Glomerular endothelial cell (primary cell): ENCODE results near the gene FOLR1. TPM values are rescaled to one million over a fixed set of nuclear protein-coding genes. Genes with fewer than 3 reads are reported as not detected.
"Not testable (repeated sequence)": the region's sequence is repeated elsewhere in the genome, so short reads cannot be mapped to it uniquely, and the experiment has no call there.

ENCODE experiments used
- DNase-seq: peaks from one replicate; pipeline ENCODE4 v3.0.0-alpha.2; 2011; ENCODE audit warnings: low read depth, low spot score; ENCODE audit errors: extremely low read depth
- total RNA-seq: library from RNA; depleted of rRNA; stranded (reverse); fragments of >200 nt; gene quantifications from 2 replicates; pipeline ENCODE4 v1.2.3, GENCODE V29; 2015

The FOLR1 gene
- total RNA-seq, 1 donor from 2014 or later, result not detected

DNA sequence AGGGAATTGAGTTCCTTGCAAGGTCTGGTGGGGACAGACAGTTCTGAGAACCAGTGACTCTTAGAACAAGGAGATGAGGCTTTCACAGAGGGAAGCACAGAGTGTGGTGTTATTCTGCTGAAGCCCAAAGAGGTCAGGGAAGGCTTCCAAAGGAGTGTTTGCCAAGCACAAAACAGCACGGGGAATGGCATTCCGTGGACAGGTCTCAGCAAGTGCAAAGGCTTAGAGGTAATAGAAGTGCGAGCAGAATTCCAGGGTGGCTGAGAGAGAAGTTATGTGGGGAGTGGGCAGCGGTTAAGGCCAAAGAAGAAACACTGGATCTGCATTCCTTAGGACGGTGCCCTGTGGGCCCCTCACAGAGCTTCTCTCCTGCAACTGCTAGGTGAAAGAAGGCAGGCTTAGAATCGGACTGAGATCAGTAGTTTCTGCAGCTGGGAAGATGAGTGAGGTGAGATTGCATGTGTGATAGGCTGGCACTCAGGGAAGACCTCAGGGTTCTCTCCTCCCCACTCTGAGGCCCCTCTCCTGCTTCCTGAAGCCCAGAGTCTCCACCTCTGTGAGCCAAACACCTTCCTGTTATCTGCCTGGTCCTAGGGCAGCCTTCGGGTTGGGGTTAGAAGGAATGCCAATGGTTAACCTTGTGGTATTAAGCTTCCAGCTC, 10.9 kb upstream of the FOLR1 start:
- DNase-seq, result not testable (repeated sequence)

DNA sequence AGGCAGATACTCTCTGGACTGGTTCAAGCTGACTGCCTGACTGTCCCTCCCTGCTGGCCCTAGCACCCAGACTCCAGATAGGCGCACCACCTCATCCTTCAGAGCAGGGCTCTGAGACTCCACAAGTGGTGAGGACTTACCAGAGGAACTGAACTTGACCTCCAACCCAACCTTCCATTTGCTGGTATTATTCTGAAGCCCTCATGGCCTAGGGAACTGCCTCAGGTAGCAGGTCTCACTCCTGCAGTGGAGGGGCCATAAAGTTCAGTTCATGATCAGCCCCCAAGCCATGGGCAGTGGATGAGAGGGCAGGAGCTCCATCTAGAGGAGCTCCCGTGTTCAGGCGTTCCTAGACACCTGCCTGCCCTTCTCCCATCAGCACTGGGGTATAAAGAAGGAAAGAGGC, 10.4 kb upstream of the FOLR1 start:
- not testable (repeated sequence) for DNase-seq

DNA sequence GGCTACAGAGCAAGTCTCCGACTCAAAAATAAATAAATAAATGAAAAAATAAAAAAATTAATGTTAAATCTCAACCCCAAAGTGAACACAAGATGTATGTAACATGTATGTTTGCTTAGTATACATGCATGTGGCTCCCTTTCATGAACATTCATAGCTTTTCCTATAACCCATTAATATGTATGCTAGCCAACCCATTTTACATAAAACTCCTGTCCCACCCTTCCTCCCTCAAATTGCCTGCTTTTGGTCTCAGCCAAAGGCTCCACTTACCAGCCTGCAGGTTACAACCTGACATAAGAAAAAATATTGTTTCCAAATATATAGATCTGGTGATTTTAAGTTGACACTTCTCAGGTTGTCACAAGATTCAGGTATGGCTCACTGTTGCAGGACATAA, 3.7 kb upstream of the FOLR1 start:
- no peak for DNase-seq

DNA sequence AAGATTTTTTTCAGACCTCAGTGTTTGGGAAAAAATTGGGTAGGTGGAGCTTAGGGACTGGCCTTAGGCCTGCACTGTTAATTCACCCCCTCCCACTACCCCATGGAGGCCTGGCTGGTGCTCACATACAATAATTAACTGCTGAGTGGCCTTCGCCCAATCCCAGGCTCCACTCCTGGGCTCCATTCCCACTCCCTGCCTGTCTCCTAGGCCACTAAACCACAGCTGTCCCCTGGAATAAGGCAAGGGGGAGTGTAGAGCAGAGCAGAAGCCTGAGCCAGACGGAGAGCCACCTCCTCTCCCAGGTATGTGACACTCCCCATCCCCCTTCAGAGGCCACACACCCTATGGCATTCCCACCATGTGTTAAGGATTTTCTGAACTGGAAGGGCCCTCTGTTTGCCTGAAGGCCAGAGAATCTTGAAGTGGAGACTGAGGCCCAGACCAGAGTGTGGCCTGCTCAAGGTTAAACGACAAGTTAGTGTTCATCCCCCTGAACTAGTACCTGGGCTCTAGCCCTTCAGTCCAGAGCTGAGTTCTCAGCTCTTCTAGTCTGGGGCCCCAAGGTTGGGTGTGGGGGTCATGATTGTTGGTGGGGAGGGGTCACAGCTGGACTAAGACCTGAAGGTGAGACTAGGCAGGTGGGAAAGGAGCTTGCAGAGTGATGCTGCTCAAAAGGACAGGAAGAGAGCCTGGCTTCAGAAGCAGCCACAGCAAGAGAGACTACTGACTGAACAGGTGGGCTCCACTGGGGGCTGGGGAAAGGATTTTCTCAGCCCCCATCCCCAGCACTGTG, 2.3 kb upstream of the FOLR1 start:
- DNase-seq, result no peak

DNA sequence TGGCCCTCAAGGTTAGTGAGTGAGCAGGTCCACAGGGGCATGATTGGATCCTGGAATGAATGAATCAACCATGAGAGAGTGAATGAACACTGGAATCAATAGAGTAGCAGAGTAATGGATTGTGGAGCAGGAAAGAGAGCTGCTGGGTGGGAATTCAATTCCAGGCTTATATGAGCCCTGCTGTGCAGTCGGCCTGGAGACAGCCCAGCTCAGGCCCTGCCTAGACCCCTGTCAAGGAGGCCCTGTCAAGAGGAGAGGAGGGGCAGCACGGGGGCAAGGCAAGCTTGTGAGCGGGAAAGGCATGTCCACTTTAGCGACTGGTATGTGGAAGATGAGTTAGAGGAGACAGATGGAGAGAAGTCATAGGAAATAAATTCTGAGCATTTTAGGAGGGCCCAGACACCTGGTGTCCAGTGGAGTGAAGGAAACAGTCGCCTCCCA, 1.3 kb upstream of the FOLR1 start:
- no peak for DNase-seq

DNA sequence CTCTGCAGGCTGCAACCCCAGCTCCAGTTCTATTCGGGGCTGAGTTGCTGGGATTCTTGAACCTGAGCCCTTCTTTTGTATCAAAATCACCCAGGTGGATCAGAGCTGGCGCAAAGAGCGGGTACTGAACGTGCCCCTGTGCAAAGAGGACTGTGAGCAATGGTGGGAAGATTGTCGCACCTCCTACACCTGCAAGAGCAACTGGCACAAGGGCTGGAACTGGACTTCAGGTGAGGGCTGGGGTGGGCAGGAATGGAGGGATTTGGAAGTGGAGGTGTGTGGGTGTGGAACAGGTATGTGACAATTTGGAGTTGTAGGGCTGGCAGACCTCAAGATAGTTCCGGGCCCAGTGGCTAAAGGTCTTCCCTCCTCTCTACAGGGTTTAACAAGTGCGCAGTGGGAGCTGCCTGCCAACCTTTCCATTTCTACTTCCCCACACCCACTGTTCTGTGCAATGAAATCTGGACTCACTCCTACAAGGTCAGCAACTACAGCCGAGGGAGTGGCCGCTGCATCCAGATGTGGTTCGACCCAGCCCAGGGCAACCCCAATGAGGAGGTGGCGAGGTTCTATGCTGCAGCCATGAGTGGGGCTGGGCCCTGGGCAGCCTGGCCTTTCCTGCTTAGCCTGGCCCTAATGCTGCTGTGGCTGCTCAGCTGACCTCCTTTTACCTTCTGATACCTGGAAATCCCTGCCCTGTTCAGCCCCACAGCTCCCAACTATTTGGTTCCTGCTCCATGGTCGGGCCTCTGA, 3.8 kb downstream of the FOLR1 start:
- no peak for DNase-seq

DNA sequence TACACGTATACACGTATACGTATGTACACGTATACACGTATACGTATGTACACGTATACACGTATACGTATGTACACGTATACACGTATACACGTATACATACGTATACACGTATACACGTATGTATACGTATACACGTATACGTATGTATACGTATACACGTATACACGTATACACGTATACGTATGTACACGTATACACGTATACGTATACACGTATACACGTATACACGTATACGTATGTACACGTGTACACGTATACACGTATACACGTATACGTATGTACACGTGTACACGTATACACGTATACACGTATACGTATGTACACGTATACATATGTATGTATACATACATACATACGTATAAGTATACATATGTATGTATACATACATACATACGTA, 9.5 kb downstream of the FOLR1 start:
- DNase-seq, result not testable (repeated sequence)

DNA sequence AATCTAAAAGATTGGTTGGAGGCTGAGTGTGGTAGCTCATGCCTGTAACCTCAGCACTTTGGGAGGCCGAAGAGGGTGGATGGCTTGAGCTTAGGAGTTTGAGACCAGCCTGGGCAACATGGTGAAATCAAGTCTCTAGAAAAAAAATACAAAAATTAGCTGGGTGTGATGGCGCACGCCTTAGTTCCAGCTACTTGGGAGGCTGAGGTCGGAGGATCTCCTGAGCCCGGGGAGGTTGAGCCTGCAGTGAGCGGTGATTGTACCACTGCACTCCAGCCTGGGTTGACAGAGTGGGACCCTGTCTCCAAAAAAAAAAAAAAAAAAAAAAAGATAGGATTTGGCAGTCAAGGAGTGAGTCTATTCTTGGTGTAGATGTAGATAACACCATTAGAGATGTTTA, 10.6 kb downstream of the FOLR1 start:
- DNase-seq, result no peak

DNA sequence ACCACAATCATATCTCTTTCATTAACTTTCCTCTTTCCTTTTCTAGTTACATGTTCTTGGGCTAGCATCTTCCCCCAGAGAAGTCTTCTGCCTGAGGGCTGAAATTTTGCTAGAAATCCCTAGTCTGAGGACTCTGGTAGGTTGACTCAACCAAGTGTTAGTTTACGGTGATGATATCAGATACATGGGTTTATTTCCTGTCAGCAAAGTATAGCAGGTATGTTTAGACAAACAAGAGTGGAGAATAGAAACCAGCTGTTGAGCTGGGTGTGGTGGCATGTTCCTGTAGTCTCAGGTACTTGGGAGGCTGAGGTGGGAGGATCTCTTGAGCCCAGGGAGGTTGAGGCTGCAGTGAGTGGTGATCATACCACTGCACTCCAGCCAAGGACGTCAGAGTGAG, 11.2 kb downstream of the FOLR1 start:
- DNase-seq, result no peak

DNA sequence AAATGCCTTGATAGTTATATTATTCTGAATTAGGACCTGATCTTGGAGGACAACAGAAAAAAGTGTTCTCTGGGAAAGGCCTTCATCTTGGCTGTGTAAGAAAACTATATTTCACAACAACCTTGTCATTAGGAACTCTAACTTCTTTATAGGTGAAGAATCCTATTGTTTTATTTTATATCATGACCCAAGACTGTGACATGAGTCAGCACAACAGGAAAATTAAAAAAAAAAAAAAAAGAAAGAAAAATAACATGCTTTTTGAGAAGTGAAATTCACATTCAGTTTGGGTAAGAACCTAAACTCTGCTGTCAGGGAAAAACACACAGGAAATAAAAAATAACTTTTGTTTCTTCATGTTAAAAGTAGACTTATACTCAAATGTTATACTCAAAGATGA, 12.9 kb downstream of the FOLR1 start:
- no peak for DNase-seq

DNA sequence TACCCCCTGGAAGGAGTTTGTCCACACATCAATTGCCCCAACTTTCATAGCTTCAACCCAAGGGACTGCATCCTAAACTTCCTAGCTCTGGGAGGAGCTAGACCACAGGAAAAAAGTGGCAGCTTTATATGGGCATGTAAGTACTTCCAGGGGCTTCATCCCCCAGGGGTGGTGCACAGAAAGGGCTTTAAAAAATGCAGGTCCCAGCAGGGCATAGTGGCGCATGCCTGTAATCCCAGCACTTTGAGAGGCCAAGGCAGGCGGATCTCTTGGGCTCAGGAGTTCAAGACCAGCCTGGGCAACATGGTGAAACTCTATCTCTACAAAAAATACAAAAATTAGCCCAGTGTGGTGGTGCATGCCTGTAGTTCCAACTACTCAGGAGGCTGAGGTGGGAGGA, 14.9 kb downstream of the FOLR1 start:
- not testable (repeated sequence) for DNase-seq

DNA sequence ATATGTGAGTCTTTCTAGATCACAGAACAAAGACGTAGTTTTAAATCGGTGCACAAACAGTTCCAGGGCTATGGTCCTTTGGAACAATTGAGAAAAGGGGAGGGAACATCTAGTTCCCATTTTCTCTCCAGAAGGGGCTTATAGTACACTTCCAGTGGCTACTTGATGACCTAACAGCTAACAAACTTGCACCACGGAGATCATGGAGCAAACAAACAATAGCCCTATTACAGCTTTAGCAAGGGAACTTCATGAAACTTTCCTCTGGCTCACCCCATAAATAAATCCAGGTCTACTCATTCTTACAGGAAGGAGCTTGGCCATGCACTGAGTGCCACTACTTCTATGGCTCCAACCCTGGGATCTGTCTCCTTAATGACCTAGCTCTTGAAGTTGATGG, 16.3 kb downstream of the FOLR1 start:
- no peak for DNase-seq

DNA sequence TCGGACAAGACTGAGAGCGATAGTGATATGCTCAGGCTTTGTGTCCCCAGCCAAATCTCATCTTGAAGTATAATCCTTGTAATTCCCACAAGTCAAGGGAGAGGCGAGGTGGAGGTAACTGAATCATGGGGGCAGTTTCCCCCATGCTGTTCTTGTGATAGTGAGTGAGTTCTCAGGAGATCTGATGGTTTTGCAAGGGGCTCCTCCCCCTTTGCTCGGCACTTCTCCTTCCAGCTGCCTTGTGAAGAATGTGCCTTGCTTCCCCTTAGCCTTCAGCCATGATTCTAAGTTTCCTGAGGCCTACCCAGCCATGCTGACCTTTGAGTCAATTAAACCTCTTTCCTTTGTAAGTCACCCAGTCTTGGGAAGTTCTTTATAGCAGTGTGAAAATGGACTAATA, 17.2 kb downstream of the FOLR1 start:
- no peak for DNase-seq

DNA sequence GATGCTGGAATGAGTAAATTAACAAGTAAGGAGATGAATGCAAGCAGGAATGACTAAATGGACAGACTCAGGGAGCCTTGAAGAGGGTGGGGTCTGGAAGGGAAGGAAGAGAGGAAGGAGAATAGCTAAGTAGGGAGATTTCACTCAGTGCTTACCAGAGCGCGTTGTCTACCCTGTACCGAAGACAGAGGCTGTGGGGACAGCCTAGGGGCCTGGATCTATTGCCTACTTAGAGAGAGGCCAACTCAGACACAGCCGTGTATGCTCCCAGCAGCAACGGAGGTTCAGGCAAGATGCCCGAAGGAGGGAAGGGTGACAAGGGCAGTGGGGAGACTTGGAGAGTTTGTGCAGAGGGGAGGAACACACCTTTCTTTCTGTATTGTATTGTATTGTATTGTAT, 24.7 kb downstream of the FOLR1 start, which contains the start of gene FOLR2:
Gene FOLR2 (plus strand): TSS at position 157 of the 400 bp plus-strand sequence. CDS start 1,791 bp downstream, outside the sequence.
- DNase-seq, result no peak

DNA sequence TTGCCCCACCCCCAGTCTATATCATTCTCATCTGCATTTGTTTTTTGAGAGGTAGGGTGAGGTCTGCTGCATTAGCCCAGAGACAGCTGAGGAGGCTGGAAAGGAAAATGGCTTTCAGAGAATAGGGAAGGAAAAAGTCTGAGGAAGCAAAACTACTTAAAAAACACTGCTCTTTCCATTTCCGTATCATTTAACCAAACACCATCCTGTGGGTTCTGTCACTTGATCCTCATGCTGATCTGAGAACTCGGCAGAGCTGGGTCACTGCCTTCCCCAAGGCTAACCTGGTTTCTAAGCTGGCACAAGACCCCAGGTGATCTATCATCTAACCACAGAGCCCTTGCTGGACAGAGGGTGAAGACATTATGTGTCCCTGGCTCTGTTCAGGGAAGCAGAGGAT, 25.9 kb downstream of the FOLR1 start:
- DNase-seq, result no peak

DNA sequence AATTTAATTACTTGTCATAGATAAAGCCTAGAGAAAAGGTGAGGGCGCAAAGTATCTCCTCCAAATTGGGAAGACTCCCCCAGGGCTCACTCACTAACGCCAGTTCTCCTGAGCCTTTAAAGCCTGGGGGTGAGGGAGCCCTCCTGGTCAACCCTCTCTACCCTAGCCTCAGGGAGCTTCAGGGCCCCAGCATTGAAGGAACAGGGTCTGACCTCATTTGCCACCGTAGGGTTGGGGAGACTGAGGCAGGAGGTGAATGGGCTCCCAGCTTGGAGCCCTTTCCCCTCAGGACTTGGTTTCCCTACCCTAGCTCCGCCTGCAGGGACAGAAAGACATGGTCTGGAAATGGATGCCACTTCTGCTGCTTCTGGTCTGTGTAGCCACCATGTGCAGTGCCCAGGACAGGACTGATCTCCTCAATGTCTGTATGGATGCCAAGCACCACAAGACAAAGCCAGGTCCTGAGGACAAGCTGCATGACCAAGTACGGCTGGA, 26.4 kb downstream of the FOLR1 start:
- no peak for DNase-seq

DNA sequence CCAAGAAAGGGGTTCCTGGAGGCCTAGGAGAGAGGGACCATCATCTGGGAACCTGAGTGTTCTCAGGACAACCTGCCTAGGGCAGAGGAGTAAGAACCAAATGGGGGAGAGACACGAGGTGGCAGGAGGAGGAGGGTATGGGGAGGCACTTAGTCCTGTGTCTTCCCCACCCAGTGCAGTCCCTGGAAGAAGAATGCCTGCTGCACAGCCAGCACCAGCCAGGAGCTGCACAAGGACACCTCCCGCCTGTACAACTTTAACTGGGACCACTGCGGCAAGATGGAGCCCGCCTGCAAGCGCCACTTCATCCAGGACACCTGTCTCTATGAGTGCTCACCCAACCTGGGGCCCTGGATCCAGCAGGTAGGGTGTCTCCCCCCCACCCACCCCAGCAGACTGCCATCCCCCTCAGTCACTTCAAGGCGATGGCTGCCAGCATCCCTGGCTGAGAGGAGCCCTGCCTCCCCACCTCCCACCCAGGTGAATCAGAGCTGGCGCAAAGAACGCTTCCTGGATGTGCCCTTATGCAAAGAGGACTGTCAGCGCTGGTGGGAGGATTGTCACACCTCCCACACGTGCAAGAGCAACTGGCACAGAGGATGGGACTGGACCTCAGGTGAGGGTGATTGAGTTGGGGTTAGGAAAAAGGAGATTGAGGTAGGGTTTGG, 28.9 kb downstream of the FOLR1 start:
- no peak for DNase-seq

DNA sequence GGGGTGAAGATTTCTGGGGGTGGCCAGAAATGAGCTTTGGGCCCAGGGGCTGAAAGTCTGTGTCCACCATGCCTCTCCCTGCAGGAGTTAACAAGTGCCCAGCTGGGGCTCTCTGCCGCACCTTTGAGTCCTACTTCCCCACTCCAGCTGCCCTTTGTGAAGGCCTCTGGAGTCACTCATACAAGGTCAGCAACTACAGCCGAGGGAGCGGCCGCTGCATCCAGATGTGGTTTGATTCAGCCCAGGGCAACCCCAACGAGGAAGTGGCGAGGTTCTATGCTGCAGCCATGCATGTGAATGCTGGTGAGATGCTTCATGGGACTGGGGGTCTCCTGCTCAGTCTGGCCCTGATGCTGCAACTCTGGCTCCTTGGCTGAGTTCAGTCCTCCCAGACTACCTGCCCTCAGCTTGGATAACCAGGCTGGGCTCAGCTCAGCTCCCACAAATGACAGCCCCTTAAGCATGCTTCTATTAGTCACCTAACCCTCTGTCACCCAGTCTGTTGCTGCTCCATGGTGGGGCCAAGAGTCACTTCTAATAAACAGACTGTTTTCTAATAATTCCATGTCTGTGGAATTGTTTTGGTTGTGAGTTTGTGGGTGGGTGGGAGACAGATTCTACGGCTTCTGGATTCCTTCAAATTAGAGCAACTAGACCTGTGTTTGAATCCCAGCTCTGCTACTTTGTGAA, 29.6 kb downstream of the FOLR1 start:
- DNase-seq, result no peak

DNA sequence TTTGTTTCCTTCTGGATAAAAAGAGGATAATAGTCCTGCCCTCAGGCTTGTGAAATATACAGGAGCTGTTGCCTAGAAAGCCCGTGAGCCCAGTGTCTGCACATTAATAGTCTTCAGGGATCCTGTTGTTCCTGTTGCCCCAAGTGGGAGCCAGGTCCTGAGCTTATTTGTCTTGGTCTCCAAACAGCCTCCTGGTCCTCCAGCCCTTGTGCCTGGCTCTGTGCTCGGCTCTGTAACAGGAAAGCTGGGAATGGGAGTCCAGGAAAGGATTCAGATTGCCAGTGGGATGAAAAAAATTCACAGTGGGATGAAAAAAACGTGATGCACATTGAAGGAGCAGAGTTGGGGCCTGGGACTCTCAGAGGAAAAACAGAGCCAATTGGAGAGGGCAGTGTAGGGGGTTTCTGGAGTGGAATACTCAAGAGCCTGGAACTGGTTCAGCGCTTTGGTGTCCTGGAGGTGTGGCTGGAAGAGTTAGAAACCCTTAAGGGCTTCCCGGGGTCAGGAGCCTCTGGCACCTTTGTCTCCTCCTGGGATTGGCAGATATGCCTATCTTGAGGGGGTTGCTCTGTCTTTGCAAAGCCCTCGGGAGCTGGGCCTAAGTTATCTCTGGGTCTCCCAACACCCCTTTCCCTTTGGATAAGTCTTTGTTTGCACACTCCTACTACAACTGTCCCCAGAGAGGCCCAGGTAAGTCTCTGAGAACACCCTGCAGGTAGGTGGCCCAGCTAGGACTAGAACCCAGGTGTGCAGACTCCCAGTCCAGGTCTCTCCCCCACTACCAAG, 30.4 kb downstream of the FOLR1 start:
- no peak for DNase-seq
